22Rv1 (cell line): Measurements from ENCODE around the gene OLIG3.

Experiments used
- H3K27ac ChIP-seq: fragments of 450-650 bp; 2 replicates; pipeline ENCODE4 v1.5.1; 2017
- ZFX ChIP-seq: fragments of 450-650 bp; IDR thresholded peaks from 2 replicates; pipeline ENCODE4 v1.6.1; 2017; ENCODE audit warnings: antibody characterized with exemption, borderline replicate concordance
- TF ChIP-seq, protein P1 (sequence below): fragments of 450-650 bp; IDR thresholded peaks from 2 replicates; pipeline ENCODE4 v1.5.1; 2017; ENCODE audit warnings: mild to moderate bottlenecking

OLIG3 gene

DNA sequence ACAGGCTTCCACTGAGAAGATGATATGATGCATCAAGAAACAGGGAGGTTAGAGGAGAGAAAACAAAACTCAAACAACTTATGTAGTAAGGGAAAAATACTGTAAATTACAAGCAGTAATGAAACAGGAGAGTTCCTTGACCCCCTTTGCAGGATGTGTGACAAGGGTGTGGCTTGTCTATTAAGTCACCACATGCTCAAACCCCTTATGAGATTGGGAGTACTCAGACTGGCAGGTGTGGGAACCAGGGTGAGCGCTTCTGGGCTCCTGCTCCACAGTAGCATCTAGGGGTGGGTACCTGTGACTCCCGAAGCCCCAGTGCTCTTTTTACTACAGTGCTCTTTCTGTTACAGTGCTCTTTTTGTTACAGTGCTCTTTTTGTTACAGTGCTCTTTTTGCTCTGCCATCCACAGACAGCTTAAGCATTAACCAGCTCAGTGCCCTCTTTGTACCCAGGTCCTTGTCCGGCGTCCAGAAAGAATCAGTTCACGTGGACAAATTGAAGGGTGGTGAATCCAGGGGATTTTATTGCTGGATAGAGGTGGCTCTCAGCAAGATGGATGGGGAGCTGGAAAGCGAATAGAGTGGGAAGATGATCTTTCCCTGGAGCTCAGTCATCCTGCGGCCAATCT lies 28.7 kb downstream of the OLIG3 start:
- no peak overlapping the region for H3K27ac ChIP-seq
- TF ChIP-seq, protein P1, sequence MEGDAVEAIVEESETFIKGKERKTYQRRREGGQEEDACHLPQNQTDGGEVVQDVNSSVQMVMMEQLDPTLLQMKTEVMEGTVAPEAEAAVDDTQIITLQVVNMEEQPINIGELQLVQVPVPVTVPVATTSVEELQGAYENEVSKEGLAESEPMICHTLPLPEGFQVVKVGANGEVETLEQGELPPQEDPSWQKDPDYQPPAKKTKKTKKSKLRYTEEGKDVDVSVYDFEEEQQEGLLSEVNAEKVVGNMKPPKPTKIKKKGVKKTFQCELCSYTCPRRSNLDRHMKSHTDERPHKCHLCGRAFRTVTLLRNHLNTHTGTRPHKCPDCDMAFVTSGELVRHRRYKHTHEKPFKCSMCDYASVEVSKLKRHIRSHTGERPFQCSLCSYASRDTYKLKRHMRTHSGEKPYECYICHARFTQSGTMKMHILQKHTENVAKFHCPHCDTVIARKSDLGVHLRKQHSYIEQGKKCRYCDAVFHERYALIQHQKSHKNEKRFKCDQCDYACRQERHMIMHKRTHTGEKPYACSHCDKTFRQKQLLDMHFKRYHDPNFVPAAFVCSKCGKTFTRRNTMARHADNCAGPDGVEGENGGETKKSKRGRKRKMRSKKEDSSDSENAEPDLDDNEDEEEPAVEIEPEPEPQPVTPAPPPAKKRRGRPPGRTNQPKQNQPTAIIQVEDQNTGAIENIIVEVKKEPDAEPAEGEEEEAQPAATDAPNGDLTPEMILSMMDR: no peak
- no peak for TF ChIP-seq ZFX

DNA sequence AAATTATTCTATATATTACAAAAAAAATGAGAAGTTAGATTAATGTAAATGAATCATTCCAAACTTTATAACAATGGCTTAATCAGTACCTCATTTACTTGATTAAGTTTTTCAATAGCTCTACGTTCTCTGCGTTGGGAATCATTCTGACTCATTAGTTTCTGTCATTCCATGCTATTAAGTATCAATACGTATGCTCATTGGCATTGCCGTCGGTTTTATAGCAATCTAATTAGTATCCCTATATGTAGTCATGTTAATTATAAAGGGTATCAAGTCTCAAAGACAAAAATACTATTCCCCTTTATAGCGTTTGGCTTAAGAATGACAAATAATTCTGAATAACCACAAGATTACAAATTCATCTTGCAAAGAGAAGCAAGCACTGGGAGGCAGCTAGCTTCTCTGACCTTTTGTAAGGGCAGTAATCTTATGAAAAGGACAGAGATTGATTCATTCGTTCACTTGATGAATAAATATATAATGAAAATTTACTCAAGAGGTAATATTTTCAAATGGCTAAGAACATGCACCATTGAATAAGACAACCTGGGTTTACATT lies 41.8 kb downstream of the OLIG3 start:
- TF ChIP-seq ZFX: no peak
- TF ChIP-seq, protein P1: no peak
- H3K27ac ChIP-seq: no peak overlapping the region

- no peak overlapping the region for H3K27ac ChIP-seq
- TF ChIP-seq, protein P1: no peak
- no peak for TF ChIP-seq ZFX
Measured at GRCh38 chr6:137443901-137444300, 50.3 kb downstream of the OLIG3 start.
